ENCODE data around the gene IFT81.

- TF ChIP-seq ZNF707 (tag by site-specific recombination; IDR thresholded peaks at IDR 0.05): no peak
- no peak for TF ChIP-seq PRDM10 (tag by site-specific recombination; IDR thresholded peaks at IDR 0.05)
- TF ChIP-seq YY1 (tag by site-specific recombination; IDR thresholded peaks at IDR 0.05): no peak
- no peak for TF ChIP-seq BCL11B (tag by site-specific recombination; IDR thresholded peaks at IDR 0.05; ENCODE audit: low read depth)
- no peak for TF ChIP-seq CTCF (tag by site-specific recombination; IDR thresholded peaks at IDR 0.05)
- TF ChIP-seq ZNF426 (tag by site-specific recombination; IDR thresholded peaks at IDR 0.05): no peak
- TF ChIP-seq ZNF521 (tag by site-specific recombination; IDR thresholded peaks at IDR 0.05): no peak
Measured at GRCh38 chr12:110222433-110222832, 98.3 kb downstream of the IFT81 start.
